HEK293 (cell line): ENCODE data around the gene NRN1L.

Source experiments
- CTCF ChIA-PET: fragments of 350-600 bp; formaldehyde crosslinking; extraction: SDS; loops from one replicate; lab custom pipeline; 2021; ENCODE audit warnings: antibody characterized with exemption; lab: Yijun Ruan, JAX
- POLR2A ChIA-PET: fragments of 300-600 bp; formaldehyde crosslinking; extraction: SDS; loops from one replicate; lab custom pipeline; 2020; ENCODE audit warnings: antibody characterized with exemption, inconsistent platforms; lab: Yijun Ruan, JAX
- H3K27ac ChIP-seq: fragments of 200-500 bp; sonication (Bioruptor generic); 2 replicates; pipeline ENCODE4 v1.5.1; 2014; ENCODE audit warnings: low read depth, low read length, control low read depth, inconsistent platforms; ENCODE audit errors: extremely low read depth
- H3K36me3 ChIP-seq, 2 experiments: fragments of 200-500 bp in 1 of 2; sonication (Bioruptor generic) in 1 of 2; 1 replicate in 1 of 2; 2 replicates in 1 of 2; pipeline ENCODE4 v1.5.1; 2014 to 2017; ENCODE audit warnings: inconsistent platforms in 2 of 2, low read length in 2 of 2; ENCODE audit not compliant: control insufficient read depth in 2 of 2, insufficient read depth in 1 of 2
- H3K4me1 ChIP-seq: fragments of 200-500 bp; sonication (Bioruptor generic); 2 replicates; pipeline ENCODE4 v1.5.1; 2014; ENCODE audit warnings: mild to moderate bottlenecking, low read length, inconsistent platforms; ENCODE audit not compliant: control insufficient read depth, insufficient read depth
- H3K4me3 ChIP-seq: 2 replicates; pipeline ENCODE4 v1.5.1; 2011; ENCODE audit warnings: low read depth, mild to moderate bottlenecking, control low read depth, low read length, moderate library complexity
- H3K9me3 ChIP-seq: fragments of 200-500 bp; sonication (Bioruptor generic); 2 replicates; pipeline ENCODE4 v1.5.1; 2014; ENCODE audit warnings: low read depth, low read length, inconsistent platforms; ENCODE audit not compliant: control insufficient read depth, insufficient read depth
- ATF2 ChIP-seq: fragments of 450-650 bp; formaldehyde crosslinking; IDR thresholded peaks from 2 replicates; pipeline ENCODE4 v1.5.1; 2016; ENCODE audit warnings: missing biosample characterization, missing genetic modification characterization, low read depth
- GLIS1 ChIP-seq: fragments of 450-650 bp; formaldehyde crosslinking; IDR thresholded peaks from 2 replicates; pipeline ENCODE4 v1.5.1; 2016; ENCODE audit warnings: missing biosample characterization, missing genetic modification characterization
- PRDM1 ChIP-seq: fragments of 450-650 bp; formaldehyde crosslinking; IDR thresholded peaks from 2 replicates; pipeline ENCODE4; 2016; ENCODE audit warnings: missing biosample characterization, missing genetic modification characterization
- PRDM10 ChIP-seq: fragments of 450-650 bp; formaldehyde crosslinking; IDR thresholded peaks from 2 replicates; pipeline ENCODE4 v1.5.1; 2016; ENCODE audit warnings: missing biosample characterization, missing genetic modification characterization
- SP2 ChIP-seq: fragments of 450-650 bp; formaldehyde crosslinking; IDR thresholded peaks from 2 replicates; pipeline ENCODE4 v1.5.1; 2016; ENCODE audit warnings: missing biosample characterization, missing genetic modification characterization
- ZIC2 ChIP-seq: fragments of 450-650 bp; formaldehyde crosslinking; IDR thresholded peaks from 2 replicates; pipeline ENCODE4 v1.5.1; 2016; ENCODE audit warnings: missing biosample characterization, missing genetic modification characterization
- ZNF121 ChIP-seq: fragments of 450-650 bp; formaldehyde crosslinking; IDR thresholded peaks from 2 replicates; pipeline ENCODE4 v1.5.1; 2016; ENCODE audit warnings: missing biosample characterization, missing genetic modification characterization
- ZNF350 ChIP-seq: fragments of 450-650 bp; formaldehyde crosslinking; IDR thresholded peaks from 2 replicates; pipeline ENCODE4 v1.5.0; 2017; ENCODE audit warnings: missing biosample characterization, mild to moderate bottlenecking, missing genetic modification characterization
- ZNF654 ChIP-seq: fragments of 450-650 bp; formaldehyde crosslinking; IDR thresholded peaks from 2 replicates; pipeline ENCODE4 v1.5.1; 2016; ENCODE audit warnings: low read depth, missing biosample characterization, missing genetic modification characterization
- ZSCAN23 ChIP-seq: fragments of 450-650 bp; formaldehyde crosslinking; IDR thresholded peaks from 2 replicates; pipeline ENCODE4 v1.5.1; 2016; ENCODE audit warnings: missing biosample characterization, missing genetic modification characterization
- TF ChIP-seq, protein P1 (sequence below): fragments of 450-650 bp; formaldehyde crosslinking; IDR thresholded peaks from 2 replicates; pipeline ENCODE4 v1.5.0; 2017; ENCODE audit warnings: missing biosample characterization, missing genetic modification characterization, borderline replicate concordance
- TF ChIP-seq, protein P2 (sequence below): fragments of 450-650 bp; formaldehyde crosslinking; IDR thresholded peaks from 2 replicates; pipeline ENCODE4 v1.5.1; 2016; ENCODE audit warnings: missing biosample characterization, missing genetic modification characterization

The NRN1L gene

DNA sequence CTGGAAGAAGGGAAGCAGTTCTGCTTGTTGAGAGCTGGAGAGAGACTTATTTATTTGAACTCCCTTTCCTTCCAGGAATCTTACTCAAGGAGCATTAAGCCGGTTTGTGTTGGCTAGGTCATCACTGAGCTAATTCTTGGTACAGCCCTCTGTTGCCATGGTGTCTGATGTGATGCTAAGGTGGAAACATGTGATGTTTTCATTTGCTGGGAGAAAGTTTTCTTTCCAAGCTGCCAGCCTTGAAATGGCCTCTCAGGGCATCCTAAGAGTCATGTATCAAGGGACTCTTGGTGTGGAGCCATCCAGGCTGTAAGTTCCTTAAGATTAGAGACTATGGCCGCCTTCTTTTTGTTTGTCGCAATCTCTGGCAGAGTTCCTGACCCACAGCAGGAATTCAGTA is 12.5 kb downstream of the NRN1L start:
- TF ChIP-seq, protein P1, sequence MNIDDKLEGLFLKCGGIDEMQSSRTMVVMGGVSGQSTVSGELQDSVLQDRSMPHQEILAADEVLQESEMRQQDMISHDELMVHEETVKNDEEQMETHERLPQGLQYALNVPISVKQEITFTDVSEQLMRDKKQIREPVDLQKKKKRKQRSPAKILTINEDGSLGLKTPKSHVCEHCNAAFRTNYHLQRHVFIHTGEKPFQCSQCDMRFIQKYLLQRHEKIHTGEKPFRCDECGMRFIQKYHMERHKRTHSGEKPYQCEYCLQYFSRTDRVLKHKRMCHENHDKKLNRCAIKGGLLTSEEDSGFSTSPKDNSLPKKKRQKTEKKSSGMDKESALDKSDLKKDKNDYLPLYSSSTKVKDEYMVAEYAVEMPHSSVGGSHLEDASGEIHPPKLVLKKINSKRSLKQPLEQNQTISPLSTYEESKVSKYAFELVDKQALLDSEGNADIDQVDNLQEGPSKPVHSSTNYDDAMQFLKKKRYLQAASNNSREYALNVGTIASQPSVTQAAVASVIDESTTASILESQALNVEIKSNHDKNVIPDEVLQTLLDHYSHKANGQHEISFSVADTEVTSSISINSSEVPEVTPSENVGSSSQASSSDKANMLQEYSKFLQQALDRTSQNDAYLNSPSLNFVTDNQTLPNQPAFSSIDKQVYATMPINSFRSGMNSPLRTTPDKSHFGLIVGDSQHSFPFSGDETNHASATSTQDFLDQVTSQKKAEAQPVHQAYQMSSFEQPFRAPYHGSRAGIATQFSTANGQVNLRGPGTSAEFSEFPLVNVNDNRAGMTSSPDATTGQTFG (tag by site-specific recombination), result no peak
- TF ChIP-seq PRDM1 (tag by site-specific recombination) (peak; percentile 66), ZSCAN23 (tag by site-specific recombination) (no peak), PRDM10 (tag by site-specific recombination) (peak; percentile 55; the same call in 1 of the 2 replicates)
- TF ChIP-seq, all 188 proteins: peak for 2
- peaks cover 4% of the 10 kb centered on the region for H3K4me1 ChIP-seq
- peaks cover 0 to 8% of the 10 kb centered on the region in 2 experiments; a peak in 2 of 3 replicates for H3K36me3 ChIP-seq
- no peak overlapping the region for H3K27ac ChIP-seq
- no peaks in the 10 kb centered on the region for H3K9me3 ChIP-seq
- ChIA-PET POLR2A (no interaction called here), CTCF (interaction anchor here (0.5 to 1.1 kb wide), 4 partner anchors 11 to 36 kb away, joined by 3 to 7 read pairs (median 3); partner anchors contain the start of gene NRN1L)
- no peak overlapping the region for H3K4me3 ChIP-seq

DNA sequence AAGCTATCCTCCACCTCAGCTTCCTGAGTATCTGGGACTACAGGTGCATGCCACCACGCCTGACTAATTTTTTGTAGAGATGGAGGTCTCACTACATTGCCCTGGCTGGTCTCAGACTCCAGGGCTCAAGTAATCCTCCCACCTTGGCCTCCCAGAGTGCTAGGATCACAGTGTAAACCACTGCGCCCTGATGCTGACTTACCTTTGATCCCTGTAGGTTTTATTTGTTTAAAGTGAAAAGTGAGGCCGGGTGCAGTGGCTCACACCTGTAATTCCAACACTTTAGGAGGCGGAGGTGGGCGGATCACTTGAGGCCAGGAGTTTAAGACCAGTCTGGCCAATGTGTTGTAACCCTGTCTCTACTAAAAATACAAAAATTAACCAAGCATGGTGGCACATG is 17.0 kb downstream of the NRN1L start:
- CTCF ChIA-PET, result interaction anchor here (0.7 kb wide), 1 partner anchor 127 kb away, joined by 4 read pairs; no protein-coding TSS in a partner anchor
- no peak overlapping the region for H3K4me3 ChIP-seq
- H3K9me3 ChIP-seq, result no peaks in the 10 kb centered on the region
- H3K36me3 ChIP-seq, result peaks cover 5 to 19% of the 10 kb centered on the region in 2 experiments; a peak in 2 of 3 replicates
- H3K4me1 ChIP-seq, result no peaks in the 10 kb centered on the region; the same call in 1 of the 2 replicates
- no peak overlapping the region for H3K27ac ChIP-seq
- POLR2A ChIA-PET, result no interaction called here
- TF ChIP-seq ZNF121 (tag by site-specific recombination), result 0 out of 2 replicates have a peak, but pooled peaks have one; percentile 20
- no peak for TF ChIP-seq SP2
- TF ChIP-seq ZNF350 (tag by site-specific recombination), result no peak
- TF ChIP-seq GLIS1 (tag by site-specific recombination), result no peak
- TF ChIP-seq ZIC2 (tag by site-specific recombination), result no peak
- TF ChIP-seq ATF2 (tag by site-specific recombination), result no peak
- TF ChIP-seq, protein P2, sequence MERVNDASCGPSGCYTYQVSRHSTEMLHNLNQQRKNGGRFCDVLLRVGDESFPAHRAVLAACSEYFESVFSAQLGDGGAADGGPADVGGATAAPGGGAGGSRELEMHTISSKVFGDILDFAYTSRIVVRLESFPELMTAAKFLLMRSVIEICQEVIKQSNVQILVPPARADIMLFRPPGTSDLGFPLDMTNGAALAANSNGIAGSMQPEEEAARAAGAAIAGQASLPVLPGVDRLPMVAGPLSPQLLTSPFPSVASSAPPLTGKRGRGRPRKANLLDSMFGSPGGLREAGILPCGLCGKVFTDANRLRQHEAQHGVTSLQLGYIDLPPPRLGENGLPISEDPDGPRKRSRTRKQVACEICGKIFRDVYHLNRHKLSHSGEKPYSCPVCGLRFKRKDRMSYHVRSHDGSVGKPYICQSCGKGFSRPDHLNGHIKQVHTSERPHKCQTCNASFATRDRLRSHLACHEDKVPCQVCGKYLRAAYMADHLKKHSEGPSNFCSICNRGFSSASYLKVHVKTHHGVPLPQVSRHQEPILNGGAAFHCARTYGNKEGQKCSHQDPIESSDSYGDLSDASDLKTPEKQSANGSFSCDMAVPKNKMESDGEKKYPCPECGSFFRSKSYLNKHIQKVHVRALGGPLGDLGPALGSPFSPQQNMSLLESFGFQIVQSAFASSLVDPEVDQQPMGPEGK (tag by site-specific recombination), result no peak
- no peak for TF ChIP-seq ZNF654
